ENCODE results near the gene ELL2. TPM values are rescaled to one million over a fixed set of nuclear protein-coding genes. Genes with fewer than 3 reads are reported as not detected.
A peak's percentile ranks its signal among the peaks of the same experiment; 100 is the strongest.

The ELL2 gene
- total RNA-seq, 1 experiment from 2014 or later: 27.5 TPM

DNA sequence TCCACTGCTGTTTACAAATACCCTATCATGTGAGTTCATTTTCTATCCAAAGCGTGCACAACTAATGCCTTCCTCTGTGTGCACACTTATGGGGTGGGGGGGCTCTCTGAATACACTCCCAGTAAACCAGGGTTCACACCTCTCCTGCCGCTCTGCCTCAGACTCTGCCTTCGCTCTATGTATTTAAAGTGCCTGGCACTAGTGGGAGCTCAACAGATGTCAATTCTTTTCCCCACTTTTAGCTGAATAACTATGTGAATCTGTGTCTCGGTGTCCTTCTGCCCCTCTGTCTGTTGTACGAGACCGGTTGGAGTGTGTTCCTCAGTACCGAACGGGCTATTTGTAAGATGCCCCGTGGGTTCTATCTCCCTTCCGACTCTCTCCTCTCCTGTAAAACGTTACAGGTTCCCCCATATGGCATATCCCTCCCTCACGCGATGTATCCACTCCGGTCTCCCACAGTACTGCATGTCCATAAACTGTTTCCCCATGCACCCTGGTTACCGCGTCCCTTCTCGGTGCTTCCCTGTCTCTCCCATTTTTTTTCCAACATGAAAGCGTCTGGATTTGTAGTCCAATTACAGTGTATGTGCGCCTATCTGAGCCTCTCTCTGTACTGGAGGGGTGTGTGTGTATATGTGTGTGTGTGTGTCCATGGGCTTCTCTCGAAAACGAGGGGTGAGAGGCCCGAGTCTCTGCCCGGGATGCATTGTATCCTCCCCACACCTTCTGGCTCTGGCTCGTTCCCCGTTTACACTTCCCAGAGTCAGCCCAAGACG lies 1.6 kb downstream of the ELL2 start:
- Histone ChIP-seq H3K18ac (ENCODE audit: insufficient read length, low read depth, low read length) (peak overlapping the region; percentile 91), H4K91ac (ENCODE audit: insufficient read length, low read depth, low read length) (no peak overlapping the region), H3K4me1 (ENCODE audit: insufficient read depth, low read length) (peaks cover 14% of the 10 kb centered on the region; the same call in 1 of the 2 replicates), H4K8ac (replicated peaks; ENCODE audit: insufficient read length, low read depth, low read length) (no peak overlapping the region), H3K27ac (ENCODE audit: insufficient read length, low read depth, low read length) (no peak overlapping the region), H2BK5ac (ENCODE audit: insufficient read length, low read length) (no peak overlapping the region), H3K4me2 (ENCODE audit: insufficient read depth, insufficient read length, low read length) (peak overlapping the region; percentile 93), H4K20me1 (ENCODE audit: control insufficient read depth, insufficient read depth, insufficient read length) (peaks cover 3% of the 10 kb centered on the region), H3K9ac (ENCODE audit: extremely low read depth, insufficient read length, low read length) (peak overlapping the region; percentile 78), H3K27me3 (ENCODE audit: insufficient read depth, low read length) (peaks cover 5% of the 10 kb centered on the region; the same call in 1 of the 2 replicates), H3K79me1 (ENCODE audit: insufficient read depth, low read depth, low read length, poor library complexity, severe bottlenecking) (no peaks in the 10 kb centered on the region), H3K14ac (ENCODE audit: insufficient read depth, low read length) (peak overlapping the region; percentile 67), H3T11ph (ENCODE audit: low read length) (no peak overlapping the region), H3K23ac (ENCODE audit: insufficient read length, low read depth, low read length) (no peak overlapping the region), H3K4ac (ENCODE audit: low read depth, low read length) (no peak overlapping the region), H3K23me2 (ENCODE audit: insufficient read length, low read depth, low read length, poor library complexity, severe bottlenecking) (peaks cover 15% of the 10 kb centered on the region), H2BK20ac (ENCODE audit: low read depth, low read length, poor library complexity, severe bottlenecking) (no peak overlapping the region), H2BK120ac (ENCODE audit: low read depth, low read length, poor library complexity, severe bottlenecking) (no peak overlapping the region), H2AFZ (ENCODE audit: low read length) (no peak overlapping the region), H3K56ac (ENCODE audit: insufficient read length, low read depth, low read length) (no peak overlapping the region), H3K9me3 (ENCODE audit: control insufficient read depth, low read depth, low read length) (no peaks in the 10 kb centered on the region), H3K79me2 (ENCODE audit: insufficient read depth, low read length) (no peaks in the 10 kb centered on the region; the same call in 1 of the 2 replicates), H2BK12ac (ENCODE audit: insufficient read length, low read depth, low read length) (no peak overlapping the region), H4K5ac (ENCODE audit: insufficient read length, low read depth, low read length) (no peak overlapping the region), H2AK5ac (ENCODE audit: insufficient read length, low read length) (no peak overlapping the region), H2BK15ac (ENCODE audit: low read depth, low read length) (no peak overlapping the region)
- Mint-ChIP-seq H3K27me3 (ENCODE audit: low read depth) (peaks cover 17% of the 10 kb centered on the region), H3K36me3 (ENCODE audit: insufficient read depth in 1 of 3, low read depth in 3 of 3) (no peaks in the 10 kb centered on the region), H3K9me3 (no peaks in the 10 kb centered on the region), H3K4me1 (peaks cover 59 to 62% of the 10 kb centered on the region in 2 experiments), H3K27ac (no peak overlapping the region; a peak in 3 of 7 replicates), H3K4me3 (peak overlapping the region; percentile 90 to 96)
- TF ChIP-seq, protein P1, sequence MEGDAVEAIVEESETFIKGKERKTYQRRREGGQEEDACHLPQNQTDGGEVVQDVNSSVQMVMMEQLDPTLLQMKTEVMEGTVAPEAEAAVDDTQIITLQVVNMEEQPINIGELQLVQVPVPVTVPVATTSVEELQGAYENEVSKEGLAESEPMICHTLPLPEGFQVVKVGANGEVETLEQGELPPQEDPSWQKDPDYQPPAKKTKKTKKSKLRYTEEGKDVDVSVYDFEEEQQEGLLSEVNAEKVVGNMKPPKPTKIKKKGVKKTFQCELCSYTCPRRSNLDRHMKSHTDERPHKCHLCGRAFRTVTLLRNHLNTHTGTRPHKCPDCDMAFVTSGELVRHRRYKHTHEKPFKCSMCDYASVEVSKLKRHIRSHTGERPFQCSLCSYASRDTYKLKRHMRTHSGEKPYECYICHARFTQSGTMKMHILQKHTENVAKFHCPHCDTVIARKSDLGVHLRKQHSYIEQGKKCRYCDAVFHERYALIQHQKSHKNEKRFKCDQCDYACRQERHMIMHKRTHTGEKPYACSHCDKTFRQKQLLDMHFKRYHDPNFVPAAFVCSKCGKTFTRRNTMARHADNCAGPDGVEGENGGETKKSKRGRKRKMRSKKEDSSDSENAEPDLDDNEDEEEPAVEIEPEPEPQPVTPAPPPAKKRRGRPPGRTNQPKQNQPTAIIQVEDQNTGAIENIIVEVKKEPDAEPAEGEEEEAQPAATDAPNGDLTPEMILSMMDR (conservative IDR thresholded peaks at IDR 0.05): no peak
- no peak for DNase-seq
- WGBS (ENCODE audit: extremely low coverage, insufficient read length, low lambda C conversion rate): no CpG with 5 or more reads among the region's 26 CpGs
